Measurements from ENCODE around the gene IL12RB1. TPM values are rescaled to one million over a fixed set of nuclear protein-coding genes. Genes with fewer than 3 reads are reported as not detected.
A peak's percentile ranks its signal among the peaks of the same experiment; 100 is the strongest.

Gene IL12RB1
- total RNA-seq, 5 donors from 2014 or later (not counting 1 experiment from before 2014, with no cell fraction given), result 26.3 to 45.2 (median 39.3) TPM

DNA sequence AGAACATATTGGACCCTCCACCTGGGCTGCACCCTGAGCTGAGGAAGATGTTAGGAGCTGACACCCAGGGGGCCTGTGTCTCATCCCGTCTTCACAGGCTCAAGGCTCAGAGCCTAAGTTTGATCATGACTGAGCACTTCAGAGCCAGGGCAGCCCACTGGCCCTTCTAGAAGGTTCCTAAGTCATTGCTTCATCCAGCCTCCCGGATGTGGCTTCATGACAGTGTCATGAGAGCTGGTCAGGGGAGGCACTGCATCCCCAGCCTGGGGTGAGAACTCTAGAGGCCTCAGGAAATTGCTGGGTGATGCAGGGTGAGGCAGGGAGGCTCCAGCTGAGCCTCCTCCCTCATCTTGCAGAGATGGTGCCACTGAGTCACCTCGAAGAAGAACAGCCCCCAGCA lies 41.3 kb upstream of the IL12RB1 start:
- ChIA-PET CTCF (interaction anchor here in 1 of 2 donors (0.5 kb wide), 1 partner anchor 622 kb away, joined by 3 read pairs; no protein-coding TSS in a partner anchor), POLR2A (no interaction called here)
- H3K27ac Mint-ChIP-seq, result peak overlapping the region in 1 of 2 donors; percentile 43
- H3K36me3 ChIP-seq (ENCODE audit: control insufficient read depth in 2 of 2, extremely low read depth in 1 of 2, insufficient read depth in 1 of 2, low read length in 1 of 2), result peaks cover 34 to 76% of the 10 kb centered on the region in 2 donors
- no peak overlapping the region for H3K4me3 ChIP-seq (ENCODE audit: control insufficient read depth in 1 of 2, extremely low read depth in 1 of 2, low read length in 1 of 2)
- peaks cover 0 to 21% of the 10 kb centered on the region in 2 experiments for H3K4me1 ChIP-seq (ENCODE audit: control insufficient read depth in 1 of 2, extremely low read depth in 1 of 2, insufficient read depth in 2 of 2, low read length in 2 of 2)
- no peak for ATAC-seq (replicated peaks in 1 of 4)
- H3K27ac ChIP-seq (ENCODE audit: low read length), result no peak overlapping the region
- H3K9me3 ChIP-seq, result no peaks in the 10 kb centered on the region
- H3K4me1 Mint-ChIP-seq, result peaks cover 0 to 5% (median 0%) of the 10 kb centered on the region in 3 donors
- peaks cover 39% of the 10 kb centered on the region for H3K36me3 Mint-ChIP-seq
- H3K4me3 Mint-ChIP-seq, result no peak overlapping the region
- WGBS (ENCODE audit: insufficient coverage), result 63% methylated on average over 2 of the region's 3 CpGs
- no peaks in the 10 kb centered on the region for H3K9me3 Mint-ChIP-seq
- no peak for DNase-seq
- H3K27me3 ChIP-seq (replicated peaks in 1 of 2; ENCODE audit: control insufficient read depth in 2 of 2, extremely low read depth in 1 of 2, insufficient read depth in 2 of 2, low read length in 1 of 2), result no peaks in the 10 kb centered on the region
- H3K27me3 Mint-ChIP-seq, result no peaks in the 10 kb centered on the region

DNA sequence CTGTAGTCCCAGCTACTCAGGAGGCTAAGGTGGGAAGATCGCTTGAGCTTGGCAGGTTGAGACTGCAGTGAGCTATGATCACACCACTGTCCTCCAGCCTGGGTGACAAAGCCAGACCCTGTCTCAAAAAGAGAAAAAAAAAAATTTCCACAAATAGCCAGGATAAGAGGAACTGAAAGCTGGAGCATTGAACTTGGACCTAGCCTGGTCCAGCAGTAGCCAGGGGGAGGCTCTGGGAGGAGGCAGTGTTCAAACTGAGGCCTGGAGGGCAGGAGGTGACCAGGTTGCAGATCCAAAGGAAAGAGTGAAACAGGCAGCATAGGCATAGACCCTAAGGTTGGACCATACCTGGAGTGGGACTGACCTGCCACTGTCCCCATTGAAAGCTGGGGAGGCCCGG lies 39.4 kb upstream of the IL12RB1 start:
- CTCF ChIA-PET, result interaction anchor here (0.6 kb wide), 2 partner anchors 32 to 127 kb away, joined by 3 read pairs; no protein-coding TSS in a partner anchor
- POLR2A ChIA-PET, result no interaction called here
- 100% methylated on average over 1 of the region's 2 CpGs for WGBS (ENCODE audit: insufficient coverage)
- Histone ChIP-seq H3K9me3 (no peaks in the 10 kb centered on the region), H3K27me3 (replicated peaks in 1 of 2; ENCODE audit: control insufficient read depth in 2 of 2, extremely low read depth in 1 of 2, insufficient read depth in 2 of 2, low read length in 1 of 2) (no peaks in the 10 kb centered on the region), H3K36me3 (ENCODE audit: control insufficient read depth in 2 of 2, extremely low read depth in 1 of 2, insufficient read depth in 1 of 2, low read length in 1 of 2) (peaks cover 41 to 80% of the 10 kb centered on the region in 2 donors), H3K27ac (ENCODE audit: low read length) (no peak overlapping the region), H3K4me3 (ENCODE audit: control insufficient read depth in 1 of 2, extremely low read depth in 1 of 2, low read length in 1 of 2) (no peak overlapping the region), H3K4me1 (ENCODE audit: control insufficient read depth in 1 of 2, extremely low read depth in 1 of 2, insufficient read depth in 2 of 2, low read length in 2 of 2) (peaks cover 0 to 30% of the 10 kb centered on the region in 2 experiments)
- no peaks in the 10 kb centered on the region for H3K9me3 Mint-ChIP-seq
- peak overlapping the region in 1 of 2 donors; percentile 23 for H3K27ac Mint-ChIP-seq
- H3K27me3 Mint-ChIP-seq, result no peaks in the 10 kb centered on the region
- H3K4me1 Mint-ChIP-seq, result peaks cover 0 to 10% (median under 1%) of the 10 kb centered on the region in 3 donors
- DNase-seq, result no peak
- peaks cover 35% of the 10 kb centered on the region for H3K36me3 Mint-ChIP-seq
- no peak for ATAC-seq (replicated peaks in 1 of 4)
- H3K4me3 Mint-ChIP-seq, result no peak overlapping the region

DNA sequence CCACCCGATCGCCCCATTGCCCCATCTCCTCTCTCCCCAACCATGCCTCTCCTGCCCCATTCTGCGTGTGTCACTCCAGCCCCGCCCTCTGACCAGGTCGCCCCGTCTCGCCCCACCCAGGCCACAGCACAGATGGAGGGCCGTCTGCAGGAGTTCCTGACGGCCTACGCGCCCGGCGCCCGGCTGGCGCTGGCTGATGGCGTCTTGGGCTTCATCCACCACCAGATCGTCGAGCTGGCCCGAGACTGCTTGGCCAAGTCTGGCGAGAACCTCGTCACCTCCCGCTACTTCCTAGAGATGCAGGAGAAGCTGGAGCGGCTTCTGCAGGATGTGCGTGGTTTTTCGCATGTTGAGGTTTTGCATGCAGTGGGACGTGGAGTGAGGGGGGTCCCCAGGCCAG lies 37.1 kb upstream of the IL12RB1 start:
- Mint-ChIP-seq H3K4me1 (peaks cover 15 to 31% (median 19%) of the 10 kb centered on the region in 3 donors), H3K27ac (no peak overlapping the region), H3K27me3 (no peaks in the 10 kb centered on the region), H3K9me3 (no peaks in the 10 kb centered on the region), H3K4me3 (no peak overlapping the region), H3K36me3 (peaks cover 20% of the 10 kb centered on the region)
- ATAC-seq (replicated peaks in 1 of 4), result no peak
- H3K27me3 ChIP-seq (replicated peaks in 1 of 2; ENCODE audit: control insufficient read depth in 2 of 2, extremely low read depth in 1 of 2, insufficient read depth in 2 of 2, low read length in 1 of 2), result no peaks in the 10 kb centered on the region
- CTCF ChIA-PET, result no interaction called here
- H3K9me3 ChIP-seq, result no peaks in the 10 kb centered on the region
- no peak for DNase-seq
- no peak overlapping the region for H3K27ac ChIP-seq (ENCODE audit: low read length)
- POLR2A ChIA-PET, result no interaction called here
- H3K4me1 ChIP-seq (ENCODE audit: control insufficient read depth in 1 of 2, extremely low read depth in 1 of 2, insufficient read depth in 2 of 2, low read length in 2 of 2), result peaks cover 7 to 48% of the 10 kb centered on the region in 2 experiments
- H3K4me3 ChIP-seq (ENCODE audit: control insufficient read depth in 1 of 2, extremely low read depth in 1 of 2, low read length in 1 of 2), result no peak overlapping the region
- peaks cover 31 to 60% of the 10 kb centered on the region in 2 donors for H3K36me3 ChIP-seq (ENCODE audit: control insufficient read depth in 2 of 2, extremely low read depth in 1 of 2, insufficient read depth in 1 of 2, low read length in 1 of 2)
- WGBS (ENCODE audit: insufficient coverage), result 96% methylated on average over 24 of the region's 26 CpGs

DNA sequence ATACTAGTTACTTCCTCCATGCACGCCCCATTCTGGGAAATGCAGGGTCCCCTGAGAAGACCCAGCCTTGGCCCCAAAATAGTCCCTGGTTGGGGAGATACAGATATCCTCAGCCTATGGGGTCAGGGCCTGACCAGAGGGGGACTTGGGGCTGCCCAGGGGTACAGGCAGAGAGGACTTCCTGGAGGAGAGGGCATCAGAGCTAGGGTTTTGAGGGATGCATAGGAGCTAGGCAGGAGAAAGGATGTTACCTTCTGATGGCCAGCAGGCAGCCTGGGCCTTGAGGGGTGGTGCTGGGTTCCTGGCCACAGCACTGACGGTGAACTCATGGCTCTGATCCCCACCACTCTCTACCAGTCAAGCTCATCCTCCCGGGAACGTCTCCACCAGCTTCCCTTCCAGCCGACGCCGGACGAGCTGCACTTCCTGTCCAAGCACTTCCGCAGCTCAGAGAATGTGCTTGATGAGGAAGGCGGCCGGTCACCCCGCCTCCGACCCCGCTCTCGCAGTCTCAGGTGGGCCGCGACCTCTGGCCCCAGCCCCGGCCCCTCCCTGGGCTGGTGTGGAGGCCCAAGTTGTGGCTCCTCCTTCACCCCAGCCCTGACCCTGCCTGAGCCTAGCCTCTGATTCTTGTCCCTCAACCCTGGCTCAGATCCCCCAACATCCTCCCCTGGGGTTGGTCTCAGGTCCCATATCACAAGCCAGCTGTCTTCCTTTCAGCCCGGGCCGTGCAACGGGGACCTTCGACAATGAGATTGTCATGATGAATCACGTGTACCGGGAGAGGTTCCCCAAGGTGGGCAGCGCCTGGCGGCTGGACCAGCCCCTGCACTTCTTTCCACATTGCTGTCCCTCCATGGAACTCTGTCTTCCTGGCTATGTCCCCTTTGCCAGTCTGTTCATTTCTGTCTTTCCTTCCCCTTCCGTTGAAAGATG lies 36.4 kb upstream of the IL12RB1 start:
- Histone ChIP-seq H3K4me1 (ENCODE audit: control insufficient read depth in 1 of 2, extremely low read depth in 1 of 2, insufficient read depth in 2 of 2, low read length in 2 of 2) (peaks cover 11 to 48% of the 10 kb centered on the region in 2 experiments), H3K4me3 (ENCODE audit: control insufficient read depth in 1 of 2, extremely low read depth in 1 of 2, low read length in 1 of 2) (no peak overlapping the region), H3K27ac (ENCODE audit: low read length) (no peak overlapping the region), H3K36me3 (ENCODE audit: control insufficient read depth in 2 of 2, extremely low read depth in 1 of 2, insufficient read depth in 1 of 2, low read length in 1 of 2) (peaks cover 31 to 53% of the 10 kb centered on the region in 2 donors), H3K27me3 (replicated peaks in 1 of 2; ENCODE audit: control insufficient read depth in 2 of 2, extremely low read depth in 1 of 2, insufficient read depth in 2 of 2, low read length in 1 of 2) (no peaks in the 10 kb centered on the region), H3K9me3 (no peaks in the 10 kb centered on the region)
- H3K27ac Mint-ChIP-seq, result peak overlapping the region; percentile 69
- no peak overlapping the region for H3K4me3 Mint-ChIP-seq
- ChIA-PET POLR2A (interaction anchor here in 1 of 2 donors (0.6 kb wide), 1 partner anchor 19 kb away, joined by 3 read pairs; no protein-coding TSS in a partner anchor), CTCF (interaction anchor here (0.6 to 0.7 kb wide), 2 partner anchors 28 to 29 kb away, joined by 3 read pairs; no protein-coding TSS in a partner anchor)
- H3K9me3 Mint-ChIP-seq, result no peaks in the 10 kb centered on the region
- no peak for DNase-seq
- H3K36me3 Mint-ChIP-seq, result peaks cover 17% of the 10 kb centered on the region
- 94% methylated on average over 26 of the region's 27 CpGs for WGBS (ENCODE audit: insufficient coverage)
- ATAC-seq (replicated peaks in 1 of 4), result no peak
- H3K27me3 Mint-ChIP-seq, result no peaks in the 10 kb centered on the region
- peaks cover 21 to 34% (median 21%) of the 10 kb centered on the region in 3 donors for H3K4me1 Mint-ChIP-seq

DNA sequence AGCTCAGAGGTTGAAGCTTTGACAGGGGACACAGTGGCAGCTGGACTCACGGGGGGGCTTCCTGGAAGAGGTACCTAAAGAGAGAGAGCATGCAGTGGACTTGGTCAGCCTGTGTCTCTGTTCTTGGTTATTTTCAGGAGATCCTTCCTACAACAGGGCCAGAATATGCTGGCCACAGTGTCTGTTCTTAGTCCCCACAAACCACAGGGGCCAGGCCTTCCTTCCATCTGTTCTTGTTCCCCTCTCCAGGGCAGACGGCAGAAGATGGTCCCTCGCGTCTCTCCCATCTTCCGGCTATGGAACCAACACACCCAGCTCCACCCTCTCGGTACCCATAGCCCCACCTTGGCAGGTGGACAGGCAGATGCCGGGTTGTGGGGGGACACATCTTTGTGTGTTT lies 35.7 kb upstream of the IL12RB1 start:
- 80% methylated on average over 1 of the region's 7 CpGs for WGBS (ENCODE audit: insufficient coverage)
- no peaks in the 10 kb centered on the region for H3K27me3 Mint-ChIP-seq
- peak overlapping the region; percentile 69 for H3K27ac Mint-ChIP-seq
- H3K27ac ChIP-seq (ENCODE audit: low read length), result no peak overlapping the region
- H3K4me1 Mint-ChIP-seq, result peaks cover 23 to 35% (median 23%) of the 10 kb centered on the region in 3 donors
- H3K4me3 Mint-ChIP-seq, result no peak overlapping the region
- no peaks in the 10 kb centered on the region for H3K27me3 ChIP-seq (replicated peaks in 1 of 2; ENCODE audit: control insufficient read depth in 2 of 2, extremely low read depth in 1 of 2, insufficient read depth in 2 of 2, low read length in 1 of 2)
- peaks cover 31 to 48% of the 10 kb centered on the region in 2 donors for H3K36me3 ChIP-seq (ENCODE audit: control insufficient read depth in 2 of 2, extremely low read depth in 1 of 2, insufficient read depth in 1 of 2, low read length in 1 of 2)
- no peaks in the 10 kb centered on the region for H3K9me3 ChIP-seq
- H3K9me3 Mint-ChIP-seq, result no peaks in the 10 kb centered on the region
- H3K4me3 ChIP-seq (ENCODE audit: control insufficient read depth in 1 of 2, extremely low read depth in 1 of 2, low read length in 1 of 2), result no peak overlapping the region
- CTCF ChIA-PET, result interaction anchor here (0.6 to 0.7 kb wide), 2 partner anchors 29 to 30 kb away, joined by 3 read pairs; no protein-coding TSS in a partner anchor
- POLR2A ChIA-PET, result no interaction called here
- H3K4me1 ChIP-seq (ENCODE audit: control insufficient read depth in 1 of 2, extremely low read depth in 1 of 2, insufficient read depth in 2 of 2, low read length in 2 of 2), result peaks cover 11 to 45% of the 10 kb centered on the region in 2 experiments
- ATAC-seq (replicated peaks in 1 of 4) (no peak), DNase-seq (no peak)
- H3K36me3 Mint-ChIP-seq, result peaks cover 17% of the 10 kb centered on the region

DNA sequence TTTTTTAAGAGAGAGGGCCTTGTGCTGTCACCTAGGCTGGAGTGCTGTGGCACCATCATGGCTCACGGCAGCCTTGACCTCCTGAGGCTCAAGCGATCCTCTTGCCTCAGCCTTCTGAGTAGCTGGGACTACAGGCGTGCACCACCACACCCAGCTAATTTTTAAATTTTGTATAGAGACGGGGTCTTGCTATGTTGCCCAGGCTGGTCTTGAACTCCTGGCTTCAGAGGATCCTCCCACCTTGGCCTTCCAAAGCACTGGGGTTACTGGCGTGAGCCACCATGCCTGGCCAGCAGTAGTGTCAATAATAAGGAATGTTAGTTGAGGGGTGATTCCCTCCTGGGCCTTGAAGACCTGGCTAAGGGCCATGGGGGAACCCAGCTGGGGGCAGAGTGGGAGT lies 34.4 kb upstream of the IL12RB1 start:
- H3K4me1 Mint-ChIP-seq, result peaks cover 28 to 41% (median 30%) of the 10 kb centered on the region in 3 donors
- WGBS (ENCODE audit: insufficient coverage), result 100% methylated on average over 1 of the region's 5 CpGs
- H3K4me1 ChIP-seq (ENCODE audit: control insufficient read depth in 1 of 2, extremely low read depth in 1 of 2, insufficient read depth in 2 of 2, low read length in 2 of 2), result peaks cover 11 to 52% of the 10 kb centered on the region in 2 experiments
- ChIA-PET CTCF (interaction anchor here in 1 of 2 donors (0.8 kb wide), 1 partner anchor 112 kb away, joined by 3 read pairs; no protein-coding TSS in a partner anchor), POLR2A (no interaction called here)
- H3K36me3 Mint-ChIP-seq, result peaks cover 15% of the 10 kb centered on the region
- DNase-seq (no peak), ATAC-seq (replicated peaks in 1 of 4) (no peak)
- H3K4me3 Mint-ChIP-seq, result no peak overlapping the region
- peaks cover 31 to 44% of the 10 kb centered on the region in 2 donors for H3K36me3 ChIP-seq (ENCODE audit: control insufficient read depth in 2 of 2, extremely low read depth in 1 of 2, insufficient read depth in 1 of 2, low read length in 1 of 2)
- H3K9me3 Mint-ChIP-seq, result no peaks in the 10 kb centered on the region
- H3K27ac Mint-ChIP-seq, result peak overlapping the region; percentile 97
- H3K27ac ChIP-seq (ENCODE audit: low read length), result peak overlapping the region; percentile 81
- no peaks in the 10 kb centered on the region for H3K27me3 Mint-ChIP-seq
- H3K4me3 ChIP-seq (ENCODE audit: control insufficient read depth in 1 of 2, extremely low read depth in 1 of 2, low read length in 1 of 2), result no peak overlapping the region
- no peaks in the 10 kb centered on the region for H3K27me3 ChIP-seq (replicated peaks in 1 of 2; ENCODE audit: control insufficient read depth in 2 of 2, extremely low read depth in 1 of 2, insufficient read depth in 2 of 2, low read length in 1 of 2)
- no peaks in the 10 kb centered on the region for H3K9me3 ChIP-seq

Measured in T-cell (primary cell).